Nephron (organoid): ENCODE measurements around the gene SUOX.
A peak's percentile ranks its signal among the peaks of the same experiment; 100 is the strongest.
"Not testable (repeated sequence)": the region's sequence is repeated elsewhere in the genome, so short reads cannot be mapped to it uniquely, and the experiment has no call there.

Experiments
- H3K27ac Mint-ChIP-seq, 3 experiments: 2 replicates each; pipeline ENCODE4 v1.8.0; 2020; ENCODE audit warnings: mixed read lengths in 3 of 3, mild to moderate bottlenecking in 2 of 3, moderate library complexity in 1 of 3
- H3K27me3 Mint-ChIP-seq: 2 replicates; pipeline ENCODE4 v1.8.0; 2021; ENCODE audit warnings: low read depth, mild to moderate bottlenecking, moderate library complexity, mixed read lengths
- H3K36me3 Mint-ChIP-seq: 2 replicates; pipeline ENCODE4 v1.8.0; 2020; ENCODE audit warnings: low read depth, mixed read lengths
- H3K4me1 Mint-ChIP-seq: 2 replicates; pipeline ENCODE4 v1.8.0; 2020; ENCODE audit warnings: mixed read lengths
- H3K4me3 Mint-ChIP-seq, 3 experiments: 2 replicates each; pipeline ENCODE4 v1.8.0; 2020; ENCODE audit warnings: mild to moderate bottlenecking in 3 of 3, mixed read lengths in 3 of 3, moderate library complexity in 2 of 3
- H3K9me3 Mint-ChIP-seq: 2 replicates; pipeline ENCODE4 v1.8.0; 2020; ENCODE audit warnings: mixed read lengths
- CTCF ChIP-seq, 3 experiments: fragments of 200-600 bp; sonication (generic); IDR thresholded peaks; one replicate each; pipeline ENCODE4 v1.5.0; 2021; ENCODE audit warnings: antibody characterized with exemption in 3 of 3; ENCODE audit not compliant: unreplicated experiment in 3 of 3

Gene SUOX

GRCh38 chr12:55997535-55997859 is 421 bp downstream of the SUOX start:
- H3K4me1 Mint-ChIP-seq, result peaks cover 4% of the 10 kb centered on the region
- peaks cover 37% of the 10 kb centered on the region for H3K36me3 Mint-ChIP-seq
- no peaks in the 10 kb centered on the region for H3K9me3 Mint-ChIP-seq
- peak overlapping the region; percentile 93 to 99 (median 98) for H3K4me3 Mint-ChIP-seq
- no peak for TF ChIP-seq CTCF (IDR thresholded peaks at IDR 0.05; ENCODE audit: unreplicated experiment in 3 of 3)
- H3K27ac Mint-ChIP-seq, result peak overlapping the region; percentile 81 to 98 (median 96)
- H3K27me3 Mint-ChIP-seq, result no peaks in the 10 kb centered on the region

GRCh38 chr12:55999522-55999921 is 2.4 kb downstream of the SUOX start:
- H3K4me1 Mint-ChIP-seq, H3K27me3 Mint-ChIP-seq, H3K9me3 Mint-ChIP-seq: not testable (repeated sequence)

GRCh38 chr12:55999999-56000540 is 3.0 kb downstream of the SUOX start:
- H3K4me3 Mint-ChIP-seq, H3K27ac Mint-ChIP-seq, H3K9me3 Mint-ChIP-seq, H3K27me3 Mint-ChIP-seq, H3K4me1 Mint-ChIP-seq: not testable (repeated sequence)
- peaks cover 45% of the 10 kb centered on the region for H3K36me3 Mint-ChIP-seq

More at GRCh38 chr12:55999522-55999921, 2.4 kb downstream of the SUOX start:
- Mint-ChIP-seq H3K27ac (peak overlapping the region in 1 of 3 experiments; percentile 41), H3K36me3 (peaks cover 39% of the 10 kb centered on the region), H3K4me3 (peak overlapping the region; percentile 56 to 78 (median 78))

GRCh38 chr12:56001487-56002100 is 4.5 kb downstream of the SUOX start:
- Mint-ChIP-seq H3K27me3 (no peaks in the 10 kb centered on the region), H3K27ac (peak overlapping the region; percentile 80 to 90 (median 83)), H3K4me1 (peaks cover 4% of the 10 kb centered on the region), H3K4me3 (peak overlapping the region in 2 of 3 experiments; percentile 8 to 45), H3K36me3 (peaks cover 44% of the 10 kb centered on the region), H3K9me3 (no peaks in the 10 kb centered on the region)
- no peak for TF ChIP-seq CTCF (IDR thresholded peaks at IDR 0.05; ENCODE audit: unreplicated experiment in 3 of 3)

GRCh38 chr12:56003376-56003775 is 6.3 kb downstream of the SUOX start:
- H3K4me3 Mint-ChIP-seq, result peak overlapping the region in 1 of 3 experiments; percentile 5
- peaks cover 44% of the 10 kb centered on the region for H3K36me3 Mint-ChIP-seq
- peaks cover 11% of the 10 kb centered on the region for H3K4me1 Mint-ChIP-seq
- H3K27ac Mint-ChIP-seq, H3K27me3 Mint-ChIP-seq, H3K9me3 Mint-ChIP-seq: not testable (repeated sequence)

- H3K36me3 Mint-ChIP-seq, result peaks cover 41% of the 10 kb centered on the region
- peaks cover 16% of the 10 kb centered on the region for H3K4me1 Mint-ChIP-seq
- no peaks in the 10 kb centered on the region for H3K9me3 Mint-ChIP-seq
- peak overlapping the region; percentile 24 to 42 (median 26) for H3K4me3 Mint-ChIP-seq
- no peak overlapping the region for H3K27ac Mint-ChIP-seq
- no peak for TF ChIP-seq CTCF (IDR thresholded peaks at IDR 0.05; ENCODE audit: unreplicated experiment in 3 of 3)
- H3K27me3 Mint-ChIP-seq, result no peaks in the 10 kb centered on the region
Observed at GRCh38 chr12:56004211-56004610, 7.1 kb downstream of the SUOX start.

- peaks cover 43% of the 10 kb centered on the region for H3K4me1 Mint-ChIP-seq
- peaks cover 22% of the 10 kb centered on the region for H3K36me3 Mint-ChIP-seq
- H3K27me3 Mint-ChIP-seq, result no peaks in the 10 kb centered on the region
- H3K9me3 Mint-ChIP-seq, result no peaks in the 10 kb centered on the region
- TF ChIP-seq CTCF (IDR thresholded peaks at IDR 0.05; ENCODE audit: unreplicated experiment in 3 of 3), result no peak
- H3K4me3 Mint-ChIP-seq, result peak overlapping the region; percentile 88 to 93 (median 90)
- peak overlapping the region; percentile 98 to 99 (median 99) for H3K27ac Mint-ChIP-seq
Observed at GRCh38 chr12:56007564-56008559, 10.8 kb downstream of the SUOX start.
